GM19025 (cell line): ENCODE results near the gene WIPF2.

ENCODE experiments used
- ATAC-seq: cut with Tn5 transposase; IDR thresholded peaks from one replicate; pipeline ENCODE4 v1.9.1; 2021; ENCODE audit warnings: mild to moderate bottlenecking, low read depth, moderate library complexity; ENCODE audit not compliant: unreplicated experiment

The WIPF2 gene

DNA sequence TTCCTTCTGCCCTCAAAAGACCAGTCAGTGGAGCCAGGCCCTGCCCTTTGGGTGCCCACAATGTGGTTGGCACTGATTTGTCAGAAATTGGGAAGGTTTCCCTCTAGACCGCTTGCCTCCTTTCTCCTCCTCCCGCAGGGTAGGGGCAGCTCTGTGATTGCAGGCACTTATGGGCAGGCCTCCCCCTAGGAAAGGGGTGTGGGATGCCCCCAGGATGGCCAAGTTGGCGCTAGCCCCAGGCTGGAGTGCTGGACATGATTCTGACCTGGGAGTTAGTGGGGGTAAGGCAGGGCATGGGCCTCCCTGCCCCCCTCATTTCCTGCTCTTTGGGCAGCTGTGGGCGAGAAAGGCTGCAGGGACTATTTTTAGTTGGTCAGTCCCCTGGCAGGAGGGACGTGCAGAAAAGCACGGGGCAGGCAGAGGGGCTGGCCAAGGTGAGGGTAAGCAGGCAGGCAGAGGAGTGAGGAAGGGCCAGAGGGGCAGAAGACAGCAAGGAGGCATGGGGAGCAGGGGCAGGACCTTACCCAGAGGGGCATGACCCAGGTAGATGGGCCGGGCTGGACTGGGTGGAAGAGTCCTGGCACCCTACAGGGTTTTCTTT, 93.1 kb downstream of the WIPF2 start:
- ATAC-seq = no peak

GRCh38 chr17:40312893-40313667, 94.0 kb downstream of the WIPF2 start:
- no peak for ATAC-seq

DNA sequence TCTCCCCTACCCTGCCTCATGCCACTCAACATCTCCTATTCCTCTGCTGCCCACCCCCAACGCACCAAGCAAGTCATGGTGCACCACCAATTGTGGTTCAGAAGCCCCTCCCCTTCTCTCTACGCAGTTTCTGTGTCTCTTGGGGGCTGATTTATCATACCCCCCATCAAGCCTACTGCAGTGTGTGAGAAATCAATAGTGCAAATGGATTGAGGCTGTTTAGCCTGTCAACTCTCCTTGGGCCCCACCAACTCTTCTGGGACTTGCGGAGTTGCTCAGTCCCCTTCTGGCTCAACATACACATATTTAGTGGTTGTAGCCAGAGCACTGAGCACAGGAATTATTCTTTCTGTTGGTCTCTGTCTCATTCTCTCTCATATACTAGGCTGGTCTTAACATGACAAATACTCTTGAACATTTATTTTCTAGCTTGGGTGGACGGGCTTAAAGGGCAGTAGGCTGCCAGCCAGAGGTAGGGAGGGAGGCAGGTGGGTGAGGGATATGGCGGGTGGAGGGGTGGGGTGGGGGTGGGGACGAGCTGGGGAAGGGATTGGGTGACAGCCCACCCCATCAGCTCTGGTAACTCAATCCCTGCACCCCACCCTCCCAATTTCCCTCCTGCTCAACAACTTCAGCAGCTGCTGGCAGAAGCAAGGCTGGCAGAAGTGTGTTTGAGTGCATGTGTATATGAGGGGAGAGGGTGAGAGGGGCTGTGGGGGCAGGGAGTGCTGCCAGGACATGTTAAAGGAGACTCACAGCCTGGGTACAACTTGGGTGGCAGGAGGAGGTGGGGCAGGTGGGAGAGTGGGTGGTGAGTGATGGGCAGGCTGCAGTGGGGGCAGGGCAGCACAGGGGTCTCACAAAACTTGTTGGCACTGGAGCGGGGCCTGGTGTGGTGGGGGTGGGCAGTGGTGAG, 94.8 kb downstream of the WIPF2 start:
- ATAC-seq = no peak

DNA sequence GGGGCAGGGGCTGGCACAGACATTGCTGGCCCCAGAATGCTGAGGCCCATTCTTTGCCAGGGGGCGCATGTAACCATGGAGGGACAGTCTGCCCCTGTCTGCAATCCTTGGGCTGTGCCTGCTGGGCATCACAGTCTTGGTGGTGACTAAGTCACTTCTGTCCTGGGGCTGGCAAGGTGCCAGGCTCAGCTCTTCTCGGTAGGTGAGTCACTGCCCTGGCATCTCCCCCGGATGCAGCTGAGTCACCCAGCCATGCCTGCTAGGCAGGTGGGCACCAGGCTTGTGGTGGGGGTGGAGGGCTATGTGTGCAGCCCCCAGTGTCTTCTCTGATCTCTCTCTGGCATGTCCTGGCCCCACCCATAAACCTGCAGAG, 95.5 kb downstream of the WIPF2 start:
- no peak for ATAC-seq

- ATAC-seq = no peak
Measured at GRCh38 chr17:40315206-40315605, 96.1 kb downstream of the WIPF2 start.

- no peak for ATAC-seq
Measured at GRCh38 chr17:40315678-40316570, 96.8 kb downstream of the WIPF2 start.

DNA sequence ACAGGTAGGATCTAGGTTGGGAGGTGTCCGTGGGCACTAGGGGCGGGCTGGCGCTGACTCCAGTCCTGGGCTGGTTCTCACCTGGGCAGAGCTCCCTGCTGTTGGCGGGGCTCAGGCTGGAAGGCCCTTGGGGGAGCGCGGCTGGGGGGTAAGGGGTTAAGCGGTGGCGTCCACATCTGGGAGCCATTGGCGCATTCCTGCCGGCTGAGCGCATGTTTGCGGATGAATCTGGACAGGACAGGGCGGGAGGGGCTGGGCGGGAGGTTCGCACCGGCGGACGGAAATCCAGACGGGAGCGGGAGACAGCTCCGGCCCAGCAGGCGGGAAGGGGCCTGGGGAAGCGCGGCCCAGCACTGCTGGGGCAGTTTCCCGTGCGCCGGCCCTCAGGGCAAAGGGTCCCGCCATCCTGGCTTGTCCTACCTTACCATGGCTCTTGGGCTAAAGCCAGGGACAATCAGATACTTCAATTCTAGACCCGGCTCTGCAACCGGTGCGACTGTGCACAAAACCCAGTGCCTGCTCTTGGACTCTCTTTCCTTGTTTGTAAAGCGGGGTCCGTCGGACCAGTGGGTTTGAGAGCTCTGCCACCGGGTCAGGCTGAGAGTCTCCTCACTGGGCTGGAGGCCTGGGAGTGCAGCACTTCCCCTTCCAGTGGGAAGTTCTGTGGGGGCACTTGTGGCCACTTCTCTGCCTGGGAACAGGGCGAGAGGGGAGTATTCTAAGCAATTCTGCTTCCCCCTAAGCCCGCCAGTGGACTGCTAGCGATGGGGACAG, 97.7 kb downstream of the WIPF2 start:
- no peak for ATAC-seq

GRCh38 chr17:40317345-40317873, 98.3 kb downstream of the WIPF2 start:
- ATAC-seq = no peak

DNA sequence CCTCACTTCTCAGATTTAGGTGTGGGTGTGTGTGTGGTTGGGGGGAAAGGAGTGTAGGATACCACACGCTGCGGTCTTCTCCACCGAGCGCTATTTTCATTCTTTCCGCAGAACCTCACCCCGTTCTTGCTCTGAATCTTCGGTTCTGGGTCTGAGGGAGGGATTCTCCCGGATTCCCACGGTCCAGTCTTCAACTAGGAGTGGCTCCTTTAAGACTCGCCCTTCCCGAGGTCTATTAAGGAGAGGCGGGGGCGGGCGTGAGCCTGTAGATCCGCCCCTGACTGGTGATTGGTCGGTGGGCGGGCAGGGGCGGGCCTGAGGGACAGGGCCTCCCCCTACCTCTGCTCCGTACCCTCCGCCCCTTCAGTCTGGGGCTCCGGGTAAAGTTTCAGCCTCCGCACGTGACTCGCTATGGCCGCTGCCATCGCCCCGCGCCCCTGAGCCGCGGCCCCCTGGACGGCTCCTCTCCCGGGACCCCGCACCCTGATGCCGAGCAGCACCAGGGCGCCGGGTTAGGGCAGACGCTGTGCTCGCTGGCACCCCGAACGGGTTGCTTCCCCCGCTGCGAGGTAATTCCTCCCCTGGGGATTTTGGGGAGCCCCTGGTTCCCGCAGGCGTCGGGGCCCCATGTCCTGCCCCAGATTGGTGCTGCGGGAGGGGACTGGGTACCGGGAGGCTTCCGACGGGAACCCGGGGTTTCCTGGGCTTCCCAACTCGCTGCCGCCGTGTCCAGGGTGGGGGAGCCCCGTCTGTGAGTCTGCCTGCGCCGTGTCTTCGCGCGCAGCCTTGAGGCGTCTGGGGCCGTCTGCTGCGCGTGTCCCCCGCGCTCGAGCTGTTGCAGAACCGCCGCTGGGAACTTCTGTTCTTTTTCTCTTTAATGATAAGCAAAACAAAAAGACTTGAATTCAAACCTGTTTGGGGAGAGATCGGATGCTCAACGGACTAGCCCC, 99.1 kb downstream of the WIPF2 start:
- ATAC-seq = peak; percentile 68

- ATAC-seq = no peak
Measured at GRCh38 chr17:40318830-40319391, 99.8 kb downstream of the WIPF2 start.

DNA sequence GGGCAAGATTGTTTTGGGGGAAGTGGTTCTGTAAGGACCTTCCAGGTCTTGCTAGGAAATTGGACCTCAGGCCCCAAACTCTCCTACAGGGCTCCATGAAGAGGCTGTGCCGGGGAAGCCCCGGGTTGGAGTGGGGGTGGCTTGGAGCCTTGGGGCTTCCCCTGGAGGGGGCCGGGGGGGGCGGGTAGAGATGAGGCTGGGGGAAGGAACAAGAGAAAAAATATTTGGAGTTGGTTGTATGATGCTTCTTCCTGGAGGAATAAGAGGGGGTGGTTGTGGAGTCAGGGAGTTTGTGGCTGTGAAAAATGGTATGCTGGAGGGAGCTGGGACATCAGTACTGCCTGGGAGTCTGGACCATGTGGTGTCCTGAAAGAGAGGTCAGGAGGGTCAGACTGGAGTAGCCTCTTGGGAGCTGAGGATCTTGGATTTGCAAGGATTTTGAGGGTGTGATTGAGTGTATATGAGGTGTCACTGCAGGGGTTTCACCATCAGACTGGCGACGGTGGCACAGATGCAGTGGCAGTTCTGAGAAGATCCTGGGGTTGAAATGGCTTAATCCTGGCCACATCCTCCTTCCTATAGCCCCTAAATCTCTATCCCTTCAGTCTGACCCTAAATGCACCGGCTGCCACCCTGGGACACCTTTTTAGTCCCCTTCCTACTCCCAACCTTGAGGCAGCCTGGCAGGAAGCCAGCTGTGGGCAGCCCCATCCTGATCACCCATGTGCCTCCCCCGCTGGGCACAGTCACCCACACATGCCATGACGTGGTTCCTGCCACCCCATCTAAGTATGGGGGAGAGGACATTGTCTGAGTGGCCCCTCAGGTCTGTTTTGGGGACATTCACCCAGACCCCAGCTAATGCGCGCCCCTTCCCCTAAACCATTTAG, 100.8 kb downstream of the WIPF2 start:
- ATAC-seq = no peak

DNA sequence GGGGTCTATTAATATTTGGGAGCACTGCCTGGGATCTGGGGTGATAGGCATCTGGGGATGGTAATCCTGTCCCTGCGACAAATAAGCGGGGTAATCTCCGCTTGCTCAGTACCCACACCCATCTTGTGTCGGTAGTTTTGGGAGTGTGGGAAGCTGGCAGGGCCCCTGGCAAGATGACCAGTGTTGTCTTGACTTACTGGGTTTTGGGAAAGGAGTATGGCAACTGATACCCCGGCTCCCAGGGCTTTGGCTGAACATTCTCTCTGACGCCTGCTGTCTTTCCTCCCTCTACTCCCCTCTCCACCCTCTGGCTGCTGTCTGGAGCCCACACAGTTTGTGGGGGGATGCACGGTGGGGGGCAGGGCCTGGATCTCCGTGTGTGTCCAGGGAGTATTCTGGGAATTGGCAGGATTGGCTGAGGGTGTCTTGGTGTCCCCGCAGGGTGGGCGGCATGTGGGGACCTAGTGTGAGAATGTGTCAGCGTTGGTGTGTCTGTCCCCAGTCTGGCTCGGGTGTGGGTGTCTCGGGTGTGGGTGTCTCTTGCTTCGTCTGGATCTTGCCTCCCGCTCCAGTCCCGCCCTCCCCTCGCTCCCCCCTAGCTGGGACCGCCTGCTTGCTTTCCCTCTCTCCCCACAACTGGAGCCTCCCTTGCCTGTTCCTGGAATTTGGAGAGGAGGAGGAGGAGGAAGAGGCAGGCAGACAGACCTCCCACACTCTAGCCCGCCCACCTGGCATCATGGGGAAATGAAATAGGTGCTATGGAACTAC, 101.8 kb downstream of the WIPF2 start:
- ATAC-seq = no peak

DNA sequence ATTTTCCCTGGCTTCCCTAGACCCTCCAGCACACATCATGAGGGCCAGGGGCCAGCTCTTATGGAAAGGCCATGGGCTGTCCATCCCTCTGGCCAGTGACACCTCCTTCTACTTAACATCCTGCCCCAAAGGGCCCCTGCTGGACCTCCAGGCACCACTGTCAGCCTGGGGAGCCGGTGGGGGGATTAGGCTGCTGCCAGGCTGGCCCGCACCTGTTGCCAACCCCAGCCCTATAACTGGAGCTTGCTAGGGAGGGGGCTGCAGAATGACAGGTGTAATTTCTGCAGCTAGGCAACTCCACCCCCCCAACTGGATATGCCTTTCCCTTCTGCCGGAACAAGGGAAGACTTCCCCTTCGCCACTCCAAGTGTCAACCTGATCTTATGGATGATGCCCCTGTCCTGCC, 102.4 kb downstream of the WIPF2 start:
- no peak for ATAC-seq

GRCh38 chr17:40321961-40322357, 102.9 kb downstream of the WIPF2 start:
- ATAC-seq = no peak

DNA sequence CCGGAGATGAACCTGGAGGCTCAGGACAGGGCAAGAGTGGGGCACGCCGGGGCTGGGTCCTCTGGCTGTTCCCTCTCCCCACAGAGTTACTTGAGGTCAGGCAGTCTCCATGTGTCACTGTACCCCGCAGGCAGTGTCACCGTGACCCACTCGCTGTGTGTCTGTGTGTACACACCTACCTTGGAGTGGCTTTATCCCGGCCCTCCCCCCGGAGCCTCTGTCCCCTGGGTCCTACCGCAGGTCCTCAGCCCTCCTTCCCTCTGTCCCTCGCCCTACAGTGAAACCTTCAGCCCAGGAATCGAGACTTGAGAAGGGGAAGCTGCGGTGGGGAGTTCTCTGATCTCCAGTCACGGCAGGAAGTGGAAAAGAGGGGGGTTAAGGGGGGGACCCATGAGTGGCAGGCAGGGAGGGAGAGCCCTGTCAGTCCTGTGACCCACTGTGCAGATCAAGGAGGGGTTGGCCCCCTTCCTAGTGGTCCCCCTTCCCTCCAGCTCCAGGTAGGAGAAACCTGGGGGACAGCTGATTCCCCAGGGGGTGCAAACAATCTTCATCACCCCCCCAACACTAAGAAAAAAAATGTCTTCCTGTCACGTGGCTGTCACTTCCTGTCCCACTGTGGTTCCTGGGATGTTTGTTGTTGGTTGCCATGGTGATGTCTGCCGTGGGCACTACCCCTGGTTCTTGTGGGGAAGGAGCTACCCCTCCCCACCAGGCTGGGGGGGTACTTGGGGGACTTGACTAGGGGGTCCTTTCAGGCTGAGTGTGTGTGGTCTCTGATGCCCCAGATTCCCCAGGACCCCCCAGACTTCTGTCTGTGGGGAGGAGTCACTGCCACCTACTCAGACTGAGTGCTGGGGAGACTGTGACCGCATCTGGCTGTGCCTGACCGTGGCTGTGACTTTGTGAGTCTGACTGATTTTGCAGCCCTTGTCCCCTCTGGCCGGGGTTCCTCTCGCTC, 103.5 kb downstream of the WIPF2 start:
- ATAC-seq = no peak
